ENCODE data around the gene CEP290.

CEP290 gene

GRCh38 chr12:88113871-88114270 is 28.0 kb downstream of the CEP290 start:
- no peaks in the 10 kb centered on the region for H4K20me1 ChIP-seq (ENCODE audit: insufficient read depth, low read length)
- no peak overlapping the region for H3K4me2 ChIP-seq (ENCODE audit: low read length)
- TF ChIP-seq EZH2phosphoT487 (IDR thresholded peaks at IDR 0.05; ENCODE audit: low read depth) = no peak
- TF ChIP-seq, protein P1, sequence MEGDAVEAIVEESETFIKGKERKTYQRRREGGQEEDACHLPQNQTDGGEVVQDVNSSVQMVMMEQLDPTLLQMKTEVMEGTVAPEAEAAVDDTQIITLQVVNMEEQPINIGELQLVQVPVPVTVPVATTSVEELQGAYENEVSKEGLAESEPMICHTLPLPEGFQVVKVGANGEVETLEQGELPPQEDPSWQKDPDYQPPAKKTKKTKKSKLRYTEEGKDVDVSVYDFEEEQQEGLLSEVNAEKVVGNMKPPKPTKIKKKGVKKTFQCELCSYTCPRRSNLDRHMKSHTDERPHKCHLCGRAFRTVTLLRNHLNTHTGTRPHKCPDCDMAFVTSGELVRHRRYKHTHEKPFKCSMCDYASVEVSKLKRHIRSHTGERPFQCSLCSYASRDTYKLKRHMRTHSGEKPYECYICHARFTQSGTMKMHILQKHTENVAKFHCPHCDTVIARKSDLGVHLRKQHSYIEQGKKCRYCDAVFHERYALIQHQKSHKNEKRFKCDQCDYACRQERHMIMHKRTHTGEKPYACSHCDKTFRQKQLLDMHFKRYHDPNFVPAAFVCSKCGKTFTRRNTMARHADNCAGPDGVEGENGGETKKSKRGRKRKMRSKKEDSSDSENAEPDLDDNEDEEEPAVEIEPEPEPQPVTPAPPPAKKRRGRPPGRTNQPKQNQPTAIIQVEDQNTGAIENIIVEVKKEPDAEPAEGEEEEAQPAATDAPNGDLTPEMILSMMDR (IDR thresholded peaks at IDR 0.05; ENCODE audit: low read depth, low read length) = no peak
- H3K4me1 ChIP-seq (ENCODE audit: low read length) = no peaks in the 10 kb centered on the region; the same call in 1 of the 2 replicates
- no peak overlapping the region for H3K9ac ChIP-seq (ENCODE audit: low read length)
- H3K79me2 ChIP-seq (ENCODE audit: low read length) = no peaks in the 10 kb centered on the region
- H3K27me3 ChIP-seq (ENCODE audit: low read depth, low read length) = no peaks in the 10 kb centered on the region
- H3K4me3 ChIP-seq (ENCODE audit: low read length) = no peak overlapping the region
- no peak overlapping the region for H3K27ac ChIP-seq (ENCODE audit: low read length)
- H2AFZ ChIP-seq (ENCODE audit: low read depth, low read length) = no peak overlapping the region
- H3K9me3 ChIP-seq (ENCODE audit: insufficient read depth, low read length) = no peaks in the 10 kb centered on the region
- H3K36me3 ChIP-seq (replicated peaks; ENCODE audit: low read depth, low read length) = peaks cover 13% of the 10 kb centered on the region

- TF ChIP-seq, protein P1 (IDR thresholded peaks at IDR 0.05; ENCODE audit: low read depth, low read length) = peak; percentile 67
- TF ChIP-seq EZH2phosphoT487 (IDR thresholded peaks at IDR 0.05; ENCODE audit: low read depth) = no peak
- H3K4me1 ChIP-seq (ENCODE audit: low read length) = no peaks in the 10 kb centered on the region; the same call in 1 of the 2 replicates
- no peaks in the 10 kb centered on the region for H3K9me3 ChIP-seq (ENCODE audit: insufficient read depth, low read length)
- 0 out of 2 replicates have a peak overlapping the region, but pooled peaks have one; percentile 27 for H3K9ac ChIP-seq (ENCODE audit: low read length)
- H3K27ac ChIP-seq (ENCODE audit: low read length) = no peak overlapping the region
- no peaks in the 10 kb centered on the region for H3K27me3 ChIP-seq (ENCODE audit: low read depth, low read length)
- H3K36me3 ChIP-seq (replicated peaks; ENCODE audit: low read depth, low read length) = peaks cover 13% of the 10 kb centered on the region
- no peaks in the 10 kb centered on the region for H3K79me2 ChIP-seq (ENCODE audit: low read length)
- H2AFZ ChIP-seq (ENCODE audit: low read depth, low read length) = no peak overlapping the region
- H4K20me1 ChIP-seq (ENCODE audit: insufficient read depth, low read length) = no peaks in the 10 kb centered on the region
- peak overlapping the region; percentile 56 for H3K4me3 ChIP-seq (ENCODE audit: low read length)
- H3K4me2 ChIP-seq (ENCODE audit: low read length) = peak overlapping the region; percentile 70
These were observed 30.7 kb downstream of the CEP290 start for GRCh38 chr12:88111074-88111652.

- Histone ChIP-seq H3K4me1 (ENCODE audit: low read length) (no peaks in the 10 kb centered on the region; the same call in 1 of the 2 replicates), H4K20me1 (ENCODE audit: insufficient read depth, low read length) (no peaks in the 10 kb centered on the region), H2AFZ (ENCODE audit: low read depth, low read length) (no peak overlapping the region), H3K27me3 (ENCODE audit: low read depth, low read length) (no peaks in the 10 kb centered on the region), H3K36me3 (replicated peaks; ENCODE audit: low read depth, low read length) (peaks cover 10% of the 10 kb centered on the region), H3K9ac (ENCODE audit: low read length) (no peak overlapping the region), H3K9me3 (ENCODE audit: insufficient read depth, low read length) (no peaks in the 10 kb centered on the region), H3K4me2 (ENCODE audit: low read length) (no peak overlapping the region), H3K27ac (ENCODE audit: low read length) (no peak overlapping the region), H3K79me2 (ENCODE audit: low read length) (no peaks in the 10 kb centered on the region), H3K4me3 (ENCODE audit: low read length) (no peak overlapping the region)
- no peak for TF ChIP-seq EZH2phosphoT487 (IDR thresholded peaks at IDR 0.05; ENCODE audit: low read depth)
- TF ChIP-seq, protein P1 (IDR thresholded peaks at IDR 0.05; ENCODE audit: low read depth, low read length) = no peak
These were observed 33.9 kb downstream of the CEP290 start for GRCh38 chr12:88108021-88108420.

DNA sequence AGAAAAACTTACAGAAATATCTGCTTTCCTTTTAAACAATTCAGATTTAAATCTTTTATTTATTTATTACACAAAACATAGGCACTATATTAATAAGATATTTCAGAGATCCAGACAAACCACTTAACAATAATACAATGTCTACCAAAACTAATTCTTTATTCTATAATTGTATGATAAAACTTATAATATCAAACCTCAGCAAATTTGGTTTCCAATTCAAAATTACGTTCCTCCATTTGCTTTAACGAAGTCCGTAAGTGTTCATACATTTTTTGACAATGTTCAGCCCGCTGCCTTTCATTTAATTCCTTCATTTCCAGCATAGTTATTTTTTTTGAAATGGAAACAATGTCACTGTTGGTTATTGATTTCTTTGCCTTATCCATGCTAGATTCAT is 48.3 kb downstream of the CEP290 start:
- Histone ChIP-seq H4K20me1 (ENCODE audit: insufficient read depth, low read length) (no peaks in the 10 kb centered on the region), H3K36me3 (replicated peaks; ENCODE audit: low read depth, low read length) (peaks cover 10% of the 10 kb centered on the region), H3K9ac (ENCODE audit: low read length) (no peak overlapping the region), H3K4me1 (ENCODE audit: low read length) (no peaks in the 10 kb centered on the region), H3K4me2 (ENCODE audit: low read length) (no peak overlapping the region), H2AFZ (ENCODE audit: low read depth, low read length) (no peak overlapping the region), H3K27me3 (ENCODE audit: low read depth, low read length) (no peaks in the 10 kb centered on the region), H3K79me2 (ENCODE audit: low read length) (no peaks in the 10 kb centered on the region), H3K27ac (ENCODE audit: low read length) (no peak overlapping the region), H3K9me3 (ENCODE audit: insufficient read depth, low read length) (no peaks in the 10 kb centered on the region), H3K4me3 (ENCODE audit: low read length) (no peak overlapping the region)
- no peak for TF ChIP-seq EZH2phosphoT487 (IDR thresholded peaks at IDR 0.05; ENCODE audit: low read depth)
- TF ChIP-seq, protein P1 (IDR thresholded peaks at IDR 0.05; ENCODE audit: low read depth, low read length) = no peak
